Measurements from ENCODE around the gene CLMN.
A peak's percentile ranks its signal among the peaks of the same experiment; 100 is the strongest.

CLMN gene, protein sequence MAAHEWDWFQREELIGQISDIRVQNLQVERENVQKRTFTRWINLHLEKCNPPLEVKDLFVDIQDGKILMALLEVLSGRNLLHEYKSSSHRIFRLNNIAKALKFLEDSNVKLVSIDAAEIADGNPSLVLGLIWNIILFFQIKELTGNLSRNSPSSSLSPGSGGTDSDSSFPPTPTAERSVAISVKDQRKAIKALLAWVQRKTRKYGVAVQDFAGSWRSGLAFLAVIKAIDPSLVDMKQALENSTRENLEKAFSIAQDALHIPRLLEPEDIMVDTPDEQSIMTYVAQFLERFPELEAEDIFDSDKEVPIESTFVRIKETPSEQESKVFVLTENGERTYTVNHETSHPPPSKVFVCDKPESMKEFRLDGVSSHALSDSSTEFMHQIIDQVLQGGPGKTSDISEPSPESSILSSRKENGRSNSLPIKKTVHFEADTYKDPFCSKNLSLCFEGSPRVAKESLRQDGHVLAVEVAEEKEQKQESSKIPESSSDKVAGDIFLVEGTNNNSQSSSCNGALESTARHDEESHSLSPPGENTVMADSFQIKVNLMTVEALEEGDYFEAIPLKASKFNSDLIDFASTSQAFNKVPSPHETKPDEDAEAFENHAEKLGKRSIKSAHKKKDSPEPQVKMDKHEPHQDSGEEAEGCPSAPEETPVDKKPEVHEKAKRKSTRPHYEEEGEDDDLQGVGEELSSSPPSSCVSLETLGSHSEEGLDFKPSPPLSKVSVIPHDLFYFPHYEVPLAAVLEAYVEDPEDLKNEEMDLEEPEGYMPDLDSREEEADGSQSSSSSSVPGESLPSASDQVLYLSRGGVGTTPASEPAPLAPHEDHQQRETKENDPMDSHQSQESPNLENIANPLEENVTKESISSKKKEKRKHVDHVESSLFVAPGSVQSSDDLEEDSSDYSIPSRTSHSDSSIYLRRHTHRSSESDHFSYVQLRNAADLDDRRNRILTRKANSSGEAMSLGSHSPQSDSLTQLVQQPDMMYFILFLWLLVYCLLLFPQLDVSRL

DNA sequence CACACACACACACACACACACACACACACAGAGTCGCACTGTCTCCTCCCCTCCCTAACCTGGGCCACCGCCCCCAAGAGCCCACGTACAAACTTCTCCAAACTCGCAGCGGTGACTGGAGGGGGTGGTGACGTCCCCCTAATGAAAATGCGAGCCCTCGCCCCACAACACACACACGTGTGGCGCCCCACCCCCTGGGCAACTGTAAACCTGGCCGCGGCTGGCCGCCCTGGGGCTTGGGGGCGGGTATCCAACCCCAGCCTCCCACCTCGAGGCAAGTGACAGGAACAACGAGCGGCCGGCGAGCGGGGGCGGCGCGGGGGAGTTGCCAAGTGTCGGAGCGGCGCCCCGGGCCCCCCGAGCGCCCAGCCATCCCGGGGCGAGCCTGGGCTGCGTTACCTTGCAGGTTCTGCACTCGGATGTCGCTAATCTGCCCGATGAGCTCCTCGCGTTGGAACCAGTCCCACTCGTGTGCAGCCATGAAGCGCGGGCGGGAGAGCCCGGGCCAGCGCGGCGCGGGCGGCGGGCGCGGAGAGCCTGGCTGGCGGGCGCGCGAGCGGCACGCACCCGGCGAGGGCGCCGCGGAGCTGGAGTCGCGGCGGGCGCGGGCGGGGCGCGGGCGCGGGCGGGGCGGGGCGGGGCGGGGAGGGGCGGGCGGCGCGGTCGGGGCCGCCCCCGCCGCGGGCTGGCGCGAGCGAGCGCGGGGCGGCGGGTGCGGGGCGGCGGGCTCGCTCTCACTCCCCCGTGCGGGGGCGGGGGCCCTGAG is at the start of gene CLMN:
Gene CLMN, minus strand, starts transcription at position 597 of the 766 bp plus-strand sequence. Its CDS starts 116 bp downstream, at position 481.
- H3K27ac ChIP-seq: peak within 1 kb of the TSS; percentile 68
- no peak for TF ChIP-seq CTCF (conservative IDR thresholded peaks at IDR 0.05)

DNA sequence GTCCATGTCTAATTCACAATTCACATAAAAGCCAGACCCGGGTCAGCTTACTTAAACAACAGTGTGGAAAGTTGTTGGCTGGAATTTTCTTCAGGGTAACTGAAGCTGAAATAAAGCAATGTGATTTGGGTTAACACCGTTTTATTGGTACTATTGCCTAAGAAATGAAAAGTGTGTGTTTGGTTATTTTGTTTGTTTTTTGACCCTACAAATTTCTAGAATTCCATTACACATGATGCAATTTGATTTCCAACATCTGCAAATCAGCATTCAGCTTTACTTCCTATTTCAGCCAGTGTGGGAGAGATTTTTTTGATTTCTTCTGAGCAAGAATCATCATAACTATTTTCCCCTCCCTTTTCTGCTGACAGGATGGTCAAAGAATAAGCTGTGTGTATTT is 45.7 kb upstream of the CLMN start:
- TF ChIP-seq CTCF (conservative IDR thresholded peaks at IDR 0.05): no peak
- H3K27ac ChIP-seq: no peak overlapping the region

DNA sequence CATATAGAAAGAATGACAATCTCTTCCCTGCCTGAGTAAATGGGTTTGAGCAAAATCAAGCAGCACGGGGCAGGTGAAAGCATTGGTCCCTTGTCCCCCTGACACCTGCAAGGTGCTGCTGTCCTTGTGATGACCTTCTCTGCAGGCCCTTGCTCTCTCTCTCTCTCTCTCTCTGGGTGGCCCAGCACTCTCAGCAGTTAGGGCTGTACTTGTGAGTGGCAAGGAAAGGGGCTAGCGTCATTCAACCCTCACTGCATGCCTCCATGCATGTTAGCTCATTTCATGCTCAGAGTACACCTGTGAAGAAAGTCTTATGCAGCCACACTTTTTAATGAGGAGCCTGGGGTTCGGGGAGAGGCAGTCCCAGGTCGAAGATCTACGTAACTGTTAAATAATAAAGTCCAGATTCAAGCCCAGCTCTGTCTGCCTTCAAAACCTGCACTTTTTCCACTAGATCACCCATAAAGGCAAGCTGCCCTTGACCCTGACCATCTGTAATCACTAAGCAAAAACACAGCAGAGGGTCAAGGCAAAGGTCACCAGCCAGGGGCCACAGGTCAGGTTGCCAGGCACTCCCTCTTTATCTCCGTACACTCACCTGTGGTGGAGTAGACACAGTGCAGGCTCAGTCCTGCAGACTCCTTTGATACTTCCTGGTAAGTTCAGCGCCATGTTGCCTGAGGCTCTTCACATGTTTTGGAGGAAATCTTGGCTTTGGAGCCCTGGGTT is 44.9 kb upstream of the CLMN start:
- TF ChIP-seq CTCF (conservative IDR thresholded peaks at IDR 0.05): no peak
- H3K27ac ChIP-seq: no peak overlapping the region

DNA sequence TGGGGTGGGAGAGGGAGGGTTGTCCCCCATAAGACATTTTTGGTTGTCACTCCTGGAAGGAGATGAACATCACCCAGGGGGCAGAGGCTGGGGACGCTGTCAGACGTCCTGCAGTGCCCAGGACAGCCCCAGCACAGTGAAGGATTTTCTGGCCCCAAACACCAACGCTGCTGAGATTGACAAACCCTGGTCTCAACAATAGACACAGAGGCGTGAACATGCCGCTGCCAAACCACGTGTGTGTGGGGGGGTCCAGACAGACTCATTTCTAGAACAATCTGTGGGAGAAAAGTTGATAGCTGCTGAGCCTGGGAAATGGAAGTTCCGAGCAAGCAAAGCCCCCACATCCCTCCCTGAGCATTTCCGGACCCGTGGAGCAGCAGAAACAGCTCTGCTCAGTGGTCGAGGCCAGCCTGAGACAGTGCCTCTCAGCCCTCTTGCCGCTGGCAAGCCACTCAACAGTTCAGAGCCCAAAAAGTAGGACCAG is 43.8 kb upstream of the CLMN start:
- TF ChIP-seq CTCF (conservative IDR thresholded peaks at IDR 0.05): no peak

DNA sequence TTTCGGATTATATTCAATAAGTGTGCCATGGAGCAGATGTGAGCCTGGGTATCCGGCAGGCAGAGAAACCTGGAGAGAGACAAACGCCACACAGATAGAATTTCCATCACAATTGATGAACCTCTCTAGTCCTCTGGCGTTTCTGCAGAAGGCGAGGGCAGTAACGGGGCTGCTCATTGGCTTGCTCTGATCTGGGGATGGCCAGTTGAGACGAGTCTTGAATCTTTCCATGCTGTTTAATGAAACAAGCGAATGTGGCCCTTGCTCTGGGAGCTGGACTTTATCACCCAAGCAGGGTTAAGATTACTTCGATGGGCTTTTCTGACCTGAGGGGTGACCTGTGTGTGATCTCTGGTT is 42.4 kb upstream of the CLMN start:
- H3K27ac ChIP-seq: no peak overlapping the region
- no peak for TF ChIP-seq CTCF (conservative IDR thresholded peaks at IDR 0.05)

More for the DNA sequence above, 43.8 kb upstream of the CLMN start:
- H3K27ac ChIP-seq: no peak overlapping the region

- no peak overlapping the region for H3K27ac ChIP-seq
- 0 out of 2 replicates have a peak, but pooled peaks have one; percentile 18 for TF ChIP-seq CTCF (conservative IDR thresholded peaks at IDR 0.05)
These were observed 41.8 kb upstream of the CLMN start for GRCh38 chr14:95361373-95362137.

Data from VCaP (cell line).